Testis (tissue), 2 donors: ENCODE measurements around the gene ACSM2B.
"Not testable (repeated sequence)": the region's sequence is repeated elsewhere in the genome, so short reads cannot be mapped to it uniquely, and the experiment has no call there.

Source experiments
- CTCF ChIP-seq, 3 experiments: fragments of 450-650 bp in 2 of 3; fragments of 200-600 bp in 1 of 3; sonication (generic) in 1 of 3; IDR thresholded peaks; one replicate each; pipeline ENCODE4 v1.5.1; 2016 to 2019; ENCODE audit warnings: antibody characterized with exemption in 3 of 3, mild to moderate bottlenecking in 2 of 3, moderate library complexity in 1 of 3
- POLR2A ChIP-seq: fragments of 450-650 bp; IDR thresholded peaks from one replicate; pipeline ENCODE4 v1.6.1; 2017; ENCODE audit warnings: antibody characterized with exemption, mild to moderate bottlenecking, moderate library complexity

DNA sequence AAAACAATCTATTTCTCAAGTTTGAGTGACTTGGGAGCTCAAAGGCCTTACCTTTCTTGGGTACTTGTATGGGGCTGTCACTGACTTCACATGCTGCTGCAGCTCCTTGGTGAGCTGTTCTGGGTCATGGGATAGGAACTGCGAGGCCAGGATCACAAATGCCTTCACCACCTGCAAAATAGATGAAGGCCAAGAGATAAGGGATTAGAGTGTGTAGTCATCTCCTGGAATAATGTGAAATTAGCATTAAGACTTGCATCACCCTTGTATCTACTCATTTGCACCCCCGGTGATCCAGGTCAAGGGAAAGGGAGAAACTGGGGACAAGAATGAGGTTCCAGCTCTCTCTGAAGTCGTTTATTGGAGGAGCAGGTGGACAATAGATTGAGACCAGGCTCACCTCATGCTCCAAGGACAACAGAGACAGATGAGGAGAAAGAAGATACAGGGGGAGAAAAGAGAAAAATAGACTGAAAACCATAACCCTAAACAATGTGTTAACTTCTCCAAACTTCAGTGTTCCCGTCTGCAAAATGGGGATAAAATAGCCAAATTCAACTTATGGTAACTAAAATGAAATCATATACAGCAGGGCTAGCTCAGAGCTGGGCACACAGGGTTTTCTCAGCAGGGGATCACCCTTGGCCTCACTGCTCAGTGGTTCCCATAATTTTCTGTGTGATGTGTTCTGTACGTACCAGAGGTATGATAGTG, 35.4 kb downstream of the ACSM2B start:
- not testable (repeated sequence) for TF ChIP-seq CTCF (IDR thresholded peaks at IDR 0.05); POLR2A
